ENCODE results near the gene TRHDE.

- no peak for TF ChIP-seq POLR2A (IDR thresholded peaks at IDR 0.05)
- TF ChIP-seq, protein P1, sequence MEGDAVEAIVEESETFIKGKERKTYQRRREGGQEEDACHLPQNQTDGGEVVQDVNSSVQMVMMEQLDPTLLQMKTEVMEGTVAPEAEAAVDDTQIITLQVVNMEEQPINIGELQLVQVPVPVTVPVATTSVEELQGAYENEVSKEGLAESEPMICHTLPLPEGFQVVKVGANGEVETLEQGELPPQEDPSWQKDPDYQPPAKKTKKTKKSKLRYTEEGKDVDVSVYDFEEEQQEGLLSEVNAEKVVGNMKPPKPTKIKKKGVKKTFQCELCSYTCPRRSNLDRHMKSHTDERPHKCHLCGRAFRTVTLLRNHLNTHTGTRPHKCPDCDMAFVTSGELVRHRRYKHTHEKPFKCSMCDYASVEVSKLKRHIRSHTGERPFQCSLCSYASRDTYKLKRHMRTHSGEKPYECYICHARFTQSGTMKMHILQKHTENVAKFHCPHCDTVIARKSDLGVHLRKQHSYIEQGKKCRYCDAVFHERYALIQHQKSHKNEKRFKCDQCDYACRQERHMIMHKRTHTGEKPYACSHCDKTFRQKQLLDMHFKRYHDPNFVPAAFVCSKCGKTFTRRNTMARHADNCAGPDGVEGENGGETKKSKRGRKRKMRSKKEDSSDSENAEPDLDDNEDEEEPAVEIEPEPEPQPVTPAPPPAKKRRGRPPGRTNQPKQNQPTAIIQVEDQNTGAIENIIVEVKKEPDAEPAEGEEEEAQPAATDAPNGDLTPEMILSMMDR (IDR thresholded peaks at IDR 0.05) = no peak
These were observed 288.0 kb downstream of the TRHDE start for GRCh38 chr12:72560003-72560769.
